ENCODE results near the gene ANGPTL4. TPM values are rescaled to one million over a fixed set of nuclear protein-coding genes. Genes with fewer than 3 reads are reported as not detected.

Gene ANGPTL4
- total RNA-seq, 1 donor from 2014 or later, result 4.1 TPM

GRCh38 chr19:8416796-8417195 lies 52.8 kb downstream of the ANGPTL4 start:
- Mint-ChIP-seq H3K27ac (no peak overlapping the region), H3K4me3 (no peak overlapping the region), H3K27me3 (no peaks in the 10 kb centered on the region), H3K36me3 (ENCODE audit: low read depth) (no peaks in the 10 kb centered on the region), H3K9me3 (no peaks in the 10 kb centered on the region), H3K4me1 (peaks cover 6% of the 10 kb centered on the region)
- DNase-seq, result no peak
- intact Hi-C loops (cut with micrococcal nuclease), result no loop called here

DNA sequence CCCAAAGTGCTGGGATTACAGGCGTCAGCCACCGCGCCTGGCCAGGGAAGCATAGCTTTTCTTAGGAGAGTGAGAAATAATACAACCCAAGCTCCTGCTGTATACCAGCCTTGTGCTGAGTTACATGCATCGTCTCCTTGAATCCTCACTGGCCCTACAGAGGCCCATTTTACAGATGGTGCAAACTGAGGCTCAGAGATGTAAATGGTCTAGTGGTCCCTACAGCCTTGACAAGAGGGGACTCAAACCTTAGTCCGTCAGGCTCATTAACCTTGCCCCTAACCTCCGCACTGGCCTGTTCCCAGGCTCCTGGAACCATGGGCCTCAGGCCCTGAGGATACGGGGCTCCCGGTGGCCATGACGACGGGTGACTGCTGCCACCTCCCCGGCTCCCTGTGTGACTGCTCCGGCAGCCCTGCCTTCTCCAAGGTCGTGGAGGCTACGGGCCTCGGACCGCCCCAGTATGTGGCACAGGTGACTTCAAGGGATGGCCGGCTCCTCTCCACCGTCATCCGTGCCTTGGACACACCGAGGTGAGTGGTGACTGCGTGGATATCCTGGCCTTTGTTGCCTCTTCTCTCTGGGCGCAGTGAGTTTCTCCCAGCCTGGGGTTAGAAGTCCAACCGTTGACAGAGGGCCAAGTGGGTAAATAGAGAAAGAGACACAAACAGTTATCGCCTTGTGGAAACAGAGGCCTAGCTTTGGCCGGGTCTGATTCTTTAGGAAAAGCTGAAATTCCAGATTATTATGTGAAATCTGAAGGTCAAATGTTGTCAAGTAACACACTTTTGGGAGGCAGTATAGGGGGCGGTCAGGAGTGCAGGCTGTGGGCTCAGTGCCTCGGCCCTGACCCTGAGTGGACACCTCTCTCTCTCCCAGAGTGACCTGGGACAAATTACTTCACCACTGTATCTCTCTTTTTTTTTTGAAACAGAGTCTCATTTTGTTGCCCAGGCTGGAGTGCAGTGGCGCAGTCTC lies 57.8 kb downstream of the ANGPTL4 start:
- intact Hi-C loops (cut with micrococcal nuclease), result no loop called here
- H3K27me3 Mint-ChIP-seq, result no peaks in the 10 kb centered on the region
- no peaks in the 10 kb centered on the region for H3K9me3 Mint-ChIP-seq
- peaks cover 5% of the 10 kb centered on the region for H3K36me3 Mint-ChIP-seq (ENCODE audit: low read depth)
- no peak for DNase-seq
- H3K27ac Mint-ChIP-seq, result no peak overlapping the region
- H3K4me1 Mint-ChIP-seq, result no peaks in the 10 kb centered on the region
- H3K4me3 Mint-ChIP-seq, result no peak overlapping the region

GRCh38 chr19:8423817-8424223 lies 59.9 kb downstream of the ANGPTL4 start:
- H3K9me3 Mint-ChIP-seq, result no peaks in the 10 kb centered on the region
- intact Hi-C loops (cut with micrococcal nuclease), result no loop called here

More at GRCh38 chr19:8423817-8424223, 59.9 kb downstream of the ANGPTL4 start:
- no peak for DNase-seq
- Mint-ChIP-seq H3K36me3 (ENCODE audit: low read depth) (peaks cover 5% of the 10 kb centered on the region), H3K27ac (peak overlapping the region; percentile 37), H3K4me1 (no peaks in the 10 kb centered on the region), H3K27me3 (no peaks in the 10 kb centered on the region), H3K4me3 (no peak overlapping the region)

Other genes starting within 250 kb of the ANGPTL4 start
- gene FBN3, start 214.6 kb upstream of the ANGPTL4 start, total RNA-seq, result not detected in 2 replicates
- gene CERS4, start 154.8 kb upstream of the ANGPTL4 start, total RNA-seq, result 30.3 and 30.6 TPM in 2 replicates
- 110 and 113 TPM in 2 replicates for gene CD320, start 55.8 kb upstream of the ANGPTL4 start, total RNA-seq
- 52.9 and 54.3 TPM in 2 replicates for gene NDUFA7, start 42.8 kb upstream of the ANGPTL4 start, total RNA-seq
- gene RPS28, start 42.7 kb upstream of the ANGPTL4 start, total RNA-seq, result 2,054 and 2,121 TPM in 2 replicates
- gene KANK3, start 20.9 kb upstream of the ANGPTL4 start, total RNA-seq, result 0.85 and 1.5 TPM in 2 replicates
- 69.4 and 74.0 TPM in 2 replicates for gene RAB11B, start 26.2 kb downstream of the ANGPTL4 start, total RNA-seq
- 7.9 and 8.8 TPM in 2 replicates for gene MARCHF2, start 49.1 kb downstream of the ANGPTL4 start, total RNA-seq
- 349 and 352 TPM in 2 replicates for gene HNRNPM, start 80.8 kb downstream of the ANGPTL4 start, total RNA-seq
- 0.33 and 0.38 TPM in 2 replicates for gene PRAM1, start 138.5 kb downstream of the ANGPTL4 start, total RNA-seq
- gene ZNF414, start 150.0 kb downstream of the ANGPTL4 start, total RNA-seq, result 18.1 and 25.6 TPM in 2 replicates
- gene MYO1F, start 213.3 kb downstream of the ANGPTL4 start, total RNA-seq, result 33.0 and 37.9 TPM in 2 replicates
- 2.4 and 2.5 TPM in 2 replicates for gene ADAMTS10, start 246.6 kb downstream of the ANGPTL4 start, total RNA-seq